Lower leg skin (tissue), 4 donors: ENCODE data around the gene ARHGAP28. TPM values are rescaled to one million over a fixed set of nuclear protein-coding genes. Genes with fewer than 3 reads are reported as not detected.
"Not testable (repeated sequence)": the region's sequence is repeated elsewhere in the genome, so short reads cannot be mapped to it uniquely, and the experiment has no call there.

Experiments used
- DNase-seq, 2 donors: peaks; one replicate each; pipeline ENCODE4 v3.0.0-alpha.2; 2019; ENCODE audit warnings: low spot score in 2 of 2
- H3K4me3 ChIP-seq: fragments of 200-600 bp; sonication (generic); 2 replicates; pipeline ENCODE4 v1.5.1; 2017; ENCODE audit warnings: mild to moderate bottlenecking, low read depth; ENCODE audit not compliant: poor library complexity, severe bottlenecking
- CTCF ChIP-seq, 3 donors: fragments of 450-650 bp; IDR thresholded peaks; one replicate each; pipeline ENCODE4 v1.5.1; 2016; ENCODE audit warnings: antibody characterized with exemption in 3 of 3, mild to moderate bottlenecking in 3 of 3, moderate library complexity in 2 of 3
- POLR2A ChIP-seq, 2 donors: fragments of 450-650 bp; IDR thresholded peaks; one replicate each; pipeline ENCODE4 v1.6.1; 2016 to 2017; ENCODE audit warnings: antibody characterized with exemption in 2 of 2, mild to moderate bottlenecking in 1 of 2, moderate library complexity in 1 of 2
- WGBS, 2 donors: methylation state at CpG; one replicate each; pipeline ENCODE4 v1.1.5; 2018; 5-methylcytosine and 5-hydroxymethylcytosine counted together
- intact Hi-C: fragments of 100-400 bp; cut with DNase I; formaldehyde crosslinking; loops from one replicate; pipeline ENCODE4 v1.15.0; 2023; ENCODE audit warnings: low total_unique reads
- total RNA-seq, 4 donors: library from RNA; depleted of rRNA; stranded (reverse); fragments of >200 nt; gene quantifications; one replicate each; pipeline ENCODE4 v1.1.0, GENCODE V29; 2016

ARHGAP28 gene
- total RNA-seq, 4 donors from 2014 or later = 1.4 to 5.9 (median 2.8) TPM

DNA sequence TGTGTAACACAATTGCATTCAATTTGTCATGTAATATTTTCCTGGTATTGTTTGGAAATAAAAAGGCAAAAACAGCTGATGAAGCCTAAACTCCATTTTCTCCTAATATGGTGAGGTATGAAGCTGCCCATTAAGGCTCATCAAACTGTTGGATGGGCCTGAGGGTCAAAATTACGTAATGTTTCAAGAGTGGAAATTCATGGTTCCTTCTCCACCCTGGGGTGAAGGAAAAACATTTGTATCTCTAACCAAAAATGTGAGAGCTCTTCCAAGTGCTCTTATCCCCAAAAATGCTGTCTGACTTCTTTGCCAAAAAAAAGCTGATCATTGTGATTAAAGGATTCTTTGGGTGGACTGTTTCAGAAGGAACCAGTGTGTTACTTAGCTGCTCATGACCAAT, 91.8 kb downstream of the ARHGAP28 start:
- no peak overlapping the region for H3K4me3 ChIP-seq
- DNase-seq = no peak
- TF ChIP-seq CTCF (IDR thresholded peaks at IDR 0.05) = no peak
- no peak for TF ChIP-seq POLR2A (IDR thresholded peaks at IDR 0.05)
- intact Hi-C loops = no loop called here
- WGBS, 2 donors = 40 to 43% methylated on average over 1 of the region's 1 CpG

DNA sequence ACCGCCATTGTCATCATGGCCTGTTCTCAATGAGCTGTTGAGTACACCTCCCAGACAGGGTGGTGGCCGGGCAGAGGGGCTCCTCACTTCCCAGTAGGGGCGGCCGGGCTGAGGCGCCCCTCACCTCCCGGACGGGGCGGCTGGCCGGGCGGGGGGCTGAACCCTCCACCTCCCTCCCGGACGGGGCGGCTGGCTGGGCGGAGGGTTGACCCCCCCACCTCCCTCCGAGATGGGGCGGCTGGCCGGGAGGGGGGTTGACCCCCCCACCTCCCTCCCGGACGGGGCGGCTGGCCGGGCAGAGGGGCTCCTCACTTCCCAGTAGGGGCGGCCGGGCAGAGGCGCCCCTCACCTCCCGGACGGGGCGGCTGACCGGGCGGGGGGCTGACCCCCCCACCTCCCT, 97.6 kb downstream of the ARHGAP28 start:
- H3K4me3 ChIP-seq, DNase-seq, intact Hi-C loops: not testable (repeated sequence)
- 98 to 99% methylated on average over 4 to 14 of the region's 29 CpGs for WGBS, 2 donors

GRCh38 chr18:6827566-6827965, 98.0 kb downstream of the ARHGAP28 start:
- DNase-seq = not testable (repeated sequence)

DNA sequence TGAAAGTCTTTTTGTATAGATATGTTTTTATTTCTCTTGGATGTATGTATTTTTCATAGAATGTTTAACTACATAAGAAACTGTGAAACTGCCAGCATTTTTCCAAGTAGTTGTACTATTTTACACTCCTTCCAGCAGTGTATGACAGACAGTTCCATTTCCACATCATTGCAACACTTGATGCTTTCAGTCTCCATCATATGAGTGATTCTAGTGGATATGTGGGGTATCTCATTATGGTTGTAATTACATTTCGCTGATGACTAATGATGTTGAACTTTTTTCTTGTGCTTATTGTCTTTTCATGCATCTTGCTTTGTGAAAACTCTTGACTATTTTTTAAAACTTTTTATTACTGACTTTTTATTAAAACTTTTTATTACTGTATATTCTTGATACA, 101.4 kb downstream of the ARHGAP28 start:
- TF ChIP-seq CTCF (IDR thresholded peaks at IDR 0.05) (no peak), POLR2A (IDR thresholded peaks at IDR 0.05) (no peak)
- no peak for DNase-seq
- H3K4me3 ChIP-seq = no peak overlapping the region
- intact Hi-C loops = no loop called here
- WGBS, 2 donors = 94 to 100% methylated on average over 1 of the region's 1 CpG

More at GRCh38 chr18:6827566-6827965, 98.0 kb downstream of the ARHGAP28 start:
- intact Hi-C loops, H3K4me3 ChIP-seq: not testable (repeated sequence)
- WGBS, 2 donors = 98 to 100% methylated on average over 13 to 18 of the region's 30 CpGs

- no peak overlapping the region for H3K4me3 ChIP-seq
- 79 to 81% methylated on average over 1 of the region's 1 CpG for WGBS, 2 donors
- DNase-seq = no peak
- TF ChIP-seq CTCF (IDR thresholded peaks at IDR 0.05) = no peak
- intact Hi-C loops = no loop called here
These were observed 105.8 kb downstream of the ARHGAP28 start for GRCh38 chr18:6835345-6835744.

DNA sequence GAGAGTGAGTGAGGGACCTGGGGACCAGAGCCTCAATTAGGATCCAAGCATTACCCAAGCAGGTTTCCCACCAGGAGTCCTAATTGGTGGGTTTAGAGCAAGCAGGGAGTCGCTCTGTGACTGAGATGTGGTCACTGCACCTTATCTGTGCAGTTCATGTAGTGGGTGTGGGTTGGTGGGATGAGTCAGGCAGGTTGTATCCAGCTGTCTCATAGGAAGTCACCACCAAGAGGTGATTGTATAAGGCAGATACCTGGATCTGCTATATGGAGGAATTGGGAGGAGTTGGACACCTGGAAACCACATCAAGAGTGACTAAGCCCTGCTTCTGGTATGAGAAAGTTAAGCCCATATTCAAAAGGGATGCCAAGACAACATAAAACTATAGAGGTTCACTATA, 106.8 kb downstream of the ARHGAP28 start:
- intact Hi-C loops = no loop called here
- 79 to 100% methylated on average over 1 of the region's 1 CpG for WGBS, 2 donors

More for the DNA sequence above, 106.8 kb downstream of the ARHGAP28 start:
- no peak overlapping the region for H3K4me3 ChIP-seq
- TF ChIP-seq POLR2A (IDR thresholded peaks at IDR 0.05) (no peak), CTCF (IDR thresholded peaks at IDR 0.05) (no peak)
- no peak for DNase-seq
